Osteocyte (in vitro differentiated cells): ENCODE measurements around the gene PYGB. TPM values are rescaled to one million over a fixed set of nuclear protein-coding genes. Genes with fewer than 3 reads are reported as not detected.

Experiments
- DNase-seq: peaks from one replicate; pipeline ENCODE4 v3.0.0; 2021; ENCODE audit warnings: mixed read lengths; ENCODE audit not compliant: unreplicated experiment; ENCODE audit errors: extremely low spot score
- H3K27ac Mint-ChIP-seq: one replicate; pipeline ENCODE4 v1.8.0; 2021; ENCODE audit warnings: mild to moderate bottlenecking, mixed read lengths; ENCODE audit not compliant: unreplicated experiment
- H3K27me3 Mint-ChIP-seq: one replicate; pipeline ENCODE4 v1.8.0; 2021; ENCODE audit warnings: mixed read lengths; ENCODE audit not compliant: unreplicated experiment
- H3K36me3 Mint-ChIP-seq: one replicate; pipeline ENCODE4 v1.8.0; 2021; ENCODE audit warnings: mixed read lengths; ENCODE audit not compliant: unreplicated experiment
- H3K4me1 Mint-ChIP-seq: one replicate; pipeline ENCODE4 v1.8.0; 2021; ENCODE audit warnings: mixed read lengths; ENCODE audit not compliant: unreplicated experiment
- H3K4me3 Mint-ChIP-seq: one replicate; pipeline ENCODE4 v1.8.0; 2021; ENCODE audit warnings: mild to moderate bottlenecking, moderate library complexity, mixed read lengths; ENCODE audit not compliant: unreplicated experiment
- H3K9me3 Mint-ChIP-seq: one replicate; pipeline ENCODE4 v1.8.0; 2021; ENCODE audit warnings: mixed read lengths; ENCODE audit not compliant: unreplicated experiment
- CTCF ChIP-seq: fragments of 200-600 bp; sonication (generic); IDR thresholded peaks from 2 replicates; pipeline ENCODE4 v1.5.0; 2021; ENCODE audit warnings: antibody characterized with exemption, mild to moderate bottlenecking, moderate library complexity
- total RNA-seq: library from RNA; stranded (reverse); gene quantifications from 2 replicates; pipeline ENCODE4 v1.2.1, GENCODE V29; 2021

Gene PYGB
- total RNA-seq, 1 donor from 2014 or later, result 234 TPM

GRCh38 chr20:25296094-25297093, 48.5 kb downstream of the PYGB start:
- peaks cover 42% of the 10 kb centered on the region for H3K4me1 Mint-ChIP-seq
- H3K36me3 Mint-ChIP-seq, result peaks cover 18% of the 10 kb centered on the region
- no peak overlapping the region for H3K4me3 Mint-ChIP-seq
- peak; percentile 42 for TF ChIP-seq CTCF
- H3K9me3 Mint-ChIP-seq, result no peaks in the 10 kb centered on the region
- H3K27ac Mint-ChIP-seq, result peak overlapping the region; percentile 71
- H3K27me3 Mint-ChIP-seq, result no peaks in the 10 kb centered on the region
- DNase-seq, result no peak

GRCh38 chr20:25297141-25297905, 49.4 kb downstream of the PYGB start:
- no peak for DNase-seq
- no peak for TF ChIP-seq CTCF
- Mint-ChIP-seq H3K9me3 (no peaks in the 10 kb centered on the region), H3K27ac (peak overlapping the region; percentile 71), H3K36me3 (peaks cover 13% of the 10 kb centered on the region), H3K4me1 (peaks cover 42% of the 10 kb centered on the region), H3K4me3 (no peak overlapping the region), H3K27me3 (no peaks in the 10 kb centered on the region)

GRCh38 chr20:25299806-25300205, 51.9 kb downstream of the PYGB start:
- Mint-ChIP-seq H3K36me3 (peaks cover 8% of the 10 kb centered on the region), H3K4me3 (no peak overlapping the region), H3K27ac (peak overlapping the region; percentile 41), H3K27me3 (no peaks in the 10 kb centered on the region), H3K4me1 (peaks cover 35% of the 10 kb centered on the region), H3K9me3 (no peaks in the 10 kb centered on the region)
- TF ChIP-seq CTCF, result no peak
- no peak for DNase-seq

GRCh38 chr20:25300496-25301170, 52.7 kb downstream of the PYGB start:
- TF ChIP-seq CTCF, result no peak
- Mint-ChIP-seq H3K9me3 (no peaks in the 10 kb centered on the region), H3K4me1 (peaks cover 28% of the 10 kb centered on the region), H3K27me3 (no peaks in the 10 kb centered on the region), H3K36me3 (peaks cover 7% of the 10 kb centered on the region), H3K27ac (no peak overlapping the region), H3K4me3 (no peak overlapping the region)
- no peak for DNase-seq
